HepG2 (cell line): Measurements from ENCODE around the gene OR2A5. TPM values are rescaled to one million over a fixed set of nuclear protein-coding genes. Genes with fewer than 3 reads are reported as not detected.
A peak's percentile ranks its signal among the peaks of the same experiment; 100 is the strongest.

Experiments used
- ATF7-NPFF ChIP-seq: sonication (generic); formaldehyde crosslinking; IDR thresholded peaks from 2 replicates; pipeline ENCODE4 v1.8.1; 2023; ENCODE audit warnings: mild to moderate bottlenecking, low read depth, missing genetic modification reagents, moderate library complexity
- CREM ChIP-seq, 2 experiments: sonication (generic) in 1 of 2; formaldehyde crosslinking in 1 of 2; IDR thresholded peaks; 2 replicates each; pipeline versions ENCODE4 v1.4.0 to v1.6.1; 2016 to 2020; ENCODE audit warnings: antibody characterized with exemption in 1 of 2, mild to moderate bottlenecking in 1 of 2, missing genetic modification reagents in 1 of 2
- FLYWCH1 ChIP-seq: sonication (generic); formaldehyde crosslinking; IDR thresholded peaks from 2 replicates; pipeline ENCODE4 v1.8.1; 2023; ENCODE audit warnings: mild to moderate bottlenecking, missing genetic modification reagents
- FOXA3 ChIP-seq: IDR thresholded peaks from 2 replicates; pipeline ENCODE4 v1.6.1; 2016; ENCODE audit warnings: missing genetic modification reagents, missing compliant biosample characterization
- FOXP1 ChIP-seq, 2 experiments: fragments of 450-650 bp in 1 of 2; IDR thresholded peaks; 2 replicates each; pipeline ENCODE4 v1.6.1; 2017 to 2018; ENCODE audit warnings: antibody characterized with exemption in 1 of 2
- ISL2 ChIP-seq: sonication (generic); formaldehyde crosslinking; IDR thresholded peaks from 2 replicates; pipeline ENCODE4 v1.5.0; 2020; ENCODE audit warnings: missing genetic modification reagents
- SRSF1 ChIP-seq: fragments of 200-400 bp; formaldehyde crosslinking; optimal IDR thresholded peaks from 2 replicates; pipeline ENCODE3; 2017; ENCODE audit warnings: mild to moderate bottlenecking, low read depth, low read length, moderate library complexity
- SRSF9 ChIP-seq: fragments of 200-400 bp; formaldehyde crosslinking; IDR thresholded peaks from 2 replicates; pipeline ENCODE4 v1.6.1; 2018; ENCODE audit warnings: borderline replicate concordance, mild to moderate bottlenecking, low read depth, low read length; ENCODE audit not compliant: insufficient read depth, poor library complexity, severe bottlenecking
- TBX2 ChIP-seq: sonication (generic); formaldehyde crosslinking; IDR thresholded peaks from 2 replicates; pipeline ENCODE4 v1.5.0; 2020; ENCODE audit warnings: missing genetic modification reagents, mild to moderate bottlenecking, borderline replicate concordance
- WIZ ChIP-seq: sonication (generic); formaldehyde crosslinking; IDR thresholded peaks from 2 replicates; pipeline ENCODE4 v1.5.1; 2020; ENCODE audit warnings: mild to moderate bottlenecking, missing genetic modification reagents
- ZKSCAN5 ChIP-seq: sonication (generic); formaldehyde crosslinking; IDR thresholded peaks from 2 replicates; pipeline ENCODE4 v1.5.1; 2020; ENCODE audit warnings: mild to moderate bottlenecking, missing genetic modification reagents
- polyA plus RNA-seq, 8 experiments: library from polyadenylated mRNA; depleted of rRNA in 3 of 8; stranded (reverse) in 7 of 8; unstranded in 1 of 8; fragments of >200 nt; fragmentation: Illumina TruSeq in 4 of 8; extraction: Trizol in 4 of 8; gene quantifications; 2 replicates each; pipeline versions ENCODE4 v1.2.1 to v1.2.3, GENCODE V29; 2011 to 2016; ENCODE audit warnings: low read depth in 4 of 8, missing spikeins in 1 of 8, mixed read lengths in 1 of 8; ENCODE audit not compliant: insufficient read depth in 1 of 8
- total RNA-seq, 5 experiments: library from RNA; depleted of rRNA; stranded (reverse); fragments of >200 nt; fragmentation: Illumina TruSeq; extraction: Trizol; gene quantifications; 2 replicates each; pipeline ENCODE4 v1.2.3, GENCODE V29; 2016; ENCODE audit warnings: low read depth in 1 of 5
- TF ChIP-seq, protein P1 (sequence below): conservative IDR thresholded peaks from 2 replicates; pipeline ENCODE4 v1.6.1; 2018; ENCODE audit warnings: missing genetic modification reagents
- TF ChIP-seq, protein P2 (sequence below): sonication (generic); formaldehyde crosslinking; IDR thresholded peaks from 2 replicates; pipeline ENCODE4 v1.4.0; 2020; ENCODE audit warnings: missing genetic modification reagents, borderline replicate concordance
- TF ChIP-seq, protein P3 (sequence below): sonication (generic); formaldehyde crosslinking; conservative IDR thresholded peaks from 2 replicates; pipeline ENCODE4 v1.4.0; 2020; ENCODE audit warnings: missing genetic modification reagents
- TF ChIP-seq, protein P4 (sequence below): sonication (generic); formaldehyde crosslinking; IDR thresholded peaks from 2 replicates; pipeline ENCODE4 v1.4.0; 2020; ENCODE audit warnings: missing genetic modification reagents
- TF ChIP-seq, protein P5 (sequence below): sonication (generic); formaldehyde crosslinking; IDR thresholded peaks from 2 replicates; pipeline ENCODE4 v1.4.0; 2020; ENCODE audit warnings: missing genetic modification reagents, borderline replicate concordance

Gene OR2A5
- total and polyA plus RNA-seq, 2 of the 13 experiments (the other 11 are each of a cell fraction or from before 2014, with no cell fraction given): not detected

DNA sequence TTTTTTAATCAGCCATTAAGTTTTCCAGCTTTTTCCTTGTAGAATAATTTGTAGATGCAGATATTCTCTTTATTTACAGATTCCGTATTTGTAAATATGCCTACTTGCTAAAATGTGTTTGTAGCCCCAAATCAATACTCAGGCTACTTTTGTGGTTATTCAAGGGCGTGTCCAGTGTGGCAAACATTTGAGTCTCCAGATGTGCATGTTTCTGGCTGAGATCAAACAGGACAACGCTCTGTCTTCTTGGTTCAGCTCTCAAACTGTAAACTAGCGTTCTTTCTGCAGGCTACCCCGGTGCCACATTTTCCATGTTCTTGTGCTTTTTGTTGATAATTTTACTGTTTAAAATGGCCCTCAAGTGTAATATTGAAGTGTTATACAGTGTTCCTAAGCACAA, 16.2 kb upstream of the OR2A5 start (continued):
- TF ChIP-seq, protein P1, sequence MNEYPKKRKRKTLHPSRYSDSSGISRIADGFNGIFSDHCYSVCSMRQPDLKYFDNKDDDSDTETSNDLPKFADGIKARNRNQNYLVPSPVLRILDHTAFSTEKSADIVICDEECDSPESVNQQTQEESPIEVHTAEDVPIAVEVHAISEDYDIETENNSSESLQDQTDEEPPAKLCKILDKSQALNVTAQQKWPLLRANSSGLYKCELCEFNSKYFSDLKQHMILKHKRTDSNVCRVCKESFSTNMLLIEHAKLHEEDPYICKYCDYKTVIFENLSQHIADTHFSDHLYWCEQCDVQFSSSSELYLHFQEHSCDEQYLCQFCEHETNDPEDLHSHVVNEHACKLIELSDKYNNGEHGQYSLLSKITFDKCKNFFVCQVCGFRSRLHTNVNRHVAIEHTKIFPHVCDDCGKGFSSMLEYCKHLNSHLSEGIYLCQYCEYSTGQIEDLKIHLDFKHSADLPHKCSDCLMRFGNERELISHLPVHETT (CRISPR knock-in tag): no peak
- TF ChIP-seq FLYWCH1 (CRISPR knock-in tag): no peak
- peak; percentile 47; the same call in 1 of the 2 replicates for TF ChIP-seq FOXA3 (CRISPR knock-in tag)
- TF ChIP-seq, protein P2, sequence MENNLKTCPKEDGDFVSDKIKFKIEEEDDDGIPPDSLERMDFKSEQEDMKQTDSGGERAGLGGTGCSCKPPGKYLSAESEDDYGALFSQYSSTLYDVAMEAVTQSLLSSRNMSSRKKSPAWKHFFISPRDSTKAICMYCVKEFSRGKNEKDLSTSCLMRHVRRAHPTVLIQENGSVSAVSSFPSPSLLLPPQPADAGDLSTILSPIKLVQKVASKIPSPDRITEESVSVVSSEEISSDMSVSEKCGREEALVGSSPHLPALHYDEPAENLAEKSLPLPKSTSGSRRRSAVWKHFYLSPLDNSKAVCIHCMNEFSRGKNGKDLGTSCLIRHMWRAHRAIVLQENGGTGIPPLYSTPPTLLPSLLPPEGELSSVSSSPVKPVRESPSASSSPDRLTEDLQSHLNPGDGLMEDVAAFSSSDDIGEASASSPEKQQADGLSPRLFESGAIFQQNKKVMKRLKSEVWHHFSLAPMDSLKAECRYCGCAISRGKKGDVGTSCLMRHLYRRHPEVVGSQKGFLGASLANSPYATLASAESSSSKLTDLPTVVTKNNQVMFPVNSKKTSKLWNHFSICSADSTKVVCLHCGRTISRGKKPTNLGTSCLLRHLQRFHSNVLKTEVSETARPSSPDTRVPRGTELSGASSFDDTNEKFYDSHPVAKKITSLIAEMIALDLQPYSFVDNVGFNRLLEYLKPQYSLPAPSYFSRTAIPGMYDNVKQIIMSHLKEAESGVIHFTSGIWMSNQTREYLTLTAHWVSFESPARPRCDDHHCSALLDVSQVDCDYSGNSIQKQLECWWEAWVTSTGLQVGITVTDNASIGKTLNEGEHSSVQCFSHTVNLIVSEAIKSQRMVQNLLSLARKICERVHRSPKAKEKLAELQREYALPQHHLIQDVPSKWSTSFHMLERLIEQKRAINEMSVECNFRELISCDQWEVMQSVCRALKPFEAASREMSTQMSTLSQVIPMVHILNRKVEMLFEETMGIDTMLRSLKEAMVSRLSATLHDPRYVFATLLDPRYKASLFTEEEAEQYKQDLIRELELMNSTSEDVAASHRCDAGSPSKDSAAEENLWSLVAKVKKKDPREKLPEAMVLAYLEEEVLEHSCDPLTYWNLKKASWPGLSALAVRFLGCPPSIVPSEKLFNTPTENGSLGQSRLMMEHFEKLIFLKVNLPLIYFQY (CRISPR knock-in tag): no peak
- peak; percentile 52 for TF ChIP-seq ISL2 (CRISPR knock-in tag)
- TF ChIP-seq, protein P3, sequence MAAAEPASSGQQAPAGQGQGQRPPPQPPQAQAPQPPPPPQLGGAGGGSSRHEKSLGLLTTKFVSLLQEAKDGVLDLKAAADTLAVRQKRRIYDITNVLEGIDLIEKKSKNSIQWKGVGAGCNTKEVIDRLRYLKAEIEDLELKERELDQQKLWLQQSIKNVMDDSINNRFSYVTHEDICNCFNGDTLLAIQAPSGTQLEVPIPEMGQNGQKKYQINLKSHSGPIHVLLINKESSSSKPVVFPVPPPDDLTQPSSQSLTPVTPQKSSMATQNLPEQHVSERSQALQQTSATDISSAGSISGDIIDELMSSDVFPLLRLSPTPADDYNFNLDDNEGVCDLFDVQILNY (CRISPR knock-in tag): no peak
- no peak for TF ChIP-seq TBX2 (CRISPR knock-in tag)
- TF ChIP-seq ATF7-NPFF (CRISPR knock-in tag): no peak
- no peak for TF ChIP-seq FOXP1 (IDR thresholded peaks at IDR 0.05)
- TF ChIP-seq FOXP1 (CRISPR knock-in tag; IDR thresholded peaks at IDR 0.05): peak; percentile 71; the same call in 1 of the 2 replicates
- TF ChIP-seq, protein P4, sequence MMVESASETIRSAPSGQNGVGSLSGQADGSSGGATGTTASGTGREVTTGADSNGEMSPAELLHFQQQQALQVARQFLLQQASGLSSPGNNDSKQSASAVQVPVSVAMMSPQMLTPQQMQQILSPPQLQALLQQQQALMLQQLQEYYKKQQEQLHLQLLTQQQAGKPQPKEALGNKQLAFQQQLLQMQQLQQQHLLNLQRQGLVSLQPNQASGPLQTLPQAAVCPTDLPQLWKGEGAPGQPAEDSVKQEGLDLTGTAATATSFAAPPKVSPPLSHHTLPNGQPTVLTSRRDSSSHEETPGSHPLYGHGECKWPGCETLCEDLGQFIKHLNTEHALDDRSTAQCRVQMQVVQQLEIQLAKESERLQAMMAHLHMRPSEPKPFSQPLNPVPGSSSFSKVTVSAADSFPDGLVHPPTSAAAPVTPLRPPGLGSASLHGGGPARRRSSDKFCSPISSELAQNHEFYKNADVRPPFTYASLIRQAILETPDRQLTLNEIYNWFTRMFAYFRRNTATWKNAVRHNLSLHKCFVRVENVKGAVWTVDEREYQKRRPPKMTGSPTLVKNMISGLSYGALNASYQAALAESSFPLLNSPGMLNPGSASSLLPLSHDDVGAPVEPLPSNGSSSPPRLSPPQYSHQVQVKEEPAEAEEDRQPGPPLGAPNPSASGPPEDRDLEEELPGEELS (CRISPR knock-in tag): peak; percentile 72
- no peak for TF ChIP-seq ZKSCAN5 (CRISPR knock-in tag)
- TF ChIP-seq, protein P5, sequence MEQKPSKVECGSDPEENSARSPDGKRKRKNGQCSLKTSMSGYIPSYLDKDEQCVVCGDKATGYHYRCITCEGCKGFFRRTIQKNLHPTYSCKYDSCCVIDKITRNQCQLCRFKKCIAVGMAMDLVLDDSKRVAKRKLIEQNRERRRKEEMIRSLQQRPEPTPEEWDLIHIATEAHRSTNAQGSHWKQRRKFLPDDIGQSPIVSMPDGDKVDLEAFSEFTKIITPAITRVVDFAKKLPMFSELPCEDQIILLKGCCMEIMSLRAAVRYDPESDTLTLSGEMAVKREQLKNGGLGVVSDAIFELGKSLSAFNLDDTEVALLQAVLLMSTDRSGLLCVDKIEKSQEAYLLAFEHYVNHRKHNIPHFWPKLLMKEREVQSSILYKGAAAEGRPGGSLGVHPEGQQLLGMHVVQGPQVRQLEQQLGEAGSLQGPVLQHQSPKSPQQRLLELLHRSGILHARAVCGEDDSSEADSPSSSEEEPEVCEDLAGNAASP (CRISPR knock-in tag): no peak
- no peak for TF ChIP-seq CREM (IDR thresholded peaks at IDR 0.05)
- no peak for TF ChIP-seq CREM (CRISPR knock-in tag; IDR thresholded peaks at IDR 0.05)
- no peak for TF ChIP-seq WIZ (CRISPR knock-in tag)
- TF ChIP-seq SRSF1: no peak
- no peak for TF ChIP-seq SRSF9
